Measurements from ENCODE around the gene MOSPD2.

The MOSPD2 gene

GRCh38 chrX:14903891-14904290, 30.7 kb downstream of the MOSPD2 start:
- Histone ChIP-seq H3K27ac (ENCODE audit: low read depth, low read length) (no peak overlapping the region), H3K9me3 (ENCODE audit: control insufficient read depth, insufficient read depth, low read length) (peaks cover 11% of the 10 kb centered on the region; the same call in 1 of the 2 replicates), H3K4me1 (ENCODE audit: control insufficient read depth, insufficient read depth, low read length) (peaks cover 9% of the 10 kb centered on the region; the same call in 1 of the 2 replicates), H3K27me3 (ENCODE audit: control insufficient read depth, insufficient read depth, low read length) (no peaks in the 10 kb centered on the region; the same call in 1 of the 2 replicates), H3K9ac (ENCODE audit: low read depth, low read length) (no peak overlapping the region), H3K36me3 (ENCODE audit: control insufficient read depth, insufficient read depth, low read length) (no peaks in the 10 kb centered on the region; the same call in 1 of the 2 replicates), H3K4me3 (ENCODE audit: low read depth, low read length) (no peak overlapping the region)

- Histone ChIP-seq H3K9me3 (ENCODE audit: control insufficient read depth, insufficient read depth, low read length) (no peaks in the 10 kb centered on the region), H3K4me3 (ENCODE audit: low read depth, low read length) (no peak overlapping the region), H3K4me1 (ENCODE audit: control insufficient read depth, insufficient read depth, low read length) (no peaks in the 10 kb centered on the region), H3K27ac (ENCODE audit: low read depth, low read length) (no peak overlapping the region), H3K9ac (ENCODE audit: low read depth, low read length) (no peak overlapping the region), H3K36me3 (ENCODE audit: control insufficient read depth, insufficient read depth, low read length) (peaks cover 57% of the 10 kb centered on the region), H3K27me3 (ENCODE audit: control insufficient read depth, insufficient read depth, low read length) (no peaks in the 10 kb centered on the region; the same call in 1 of the 2 replicates)
Measured at GRCh38 chrX:14913241-14913640, 40.0 kb downstream of the MOSPD2 start.

- Histone ChIP-seq H3K4me3 (ENCODE audit: low read depth, low read length) (no peak overlapping the region), H3K27me3 (ENCODE audit: control insufficient read depth, insufficient read depth, low read length) (no peaks in the 10 kb centered on the region; the same call in 1 of the 2 replicates), H3K27ac (ENCODE audit: low read depth, low read length) (no peak overlapping the region), H3K9me3 (ENCODE audit: control insufficient read depth, insufficient read depth, low read length) (no peaks in the 10 kb centered on the region), H3K36me3 (ENCODE audit: control insufficient read depth, insufficient read depth, low read length) (peaks cover 70% of the 10 kb centered on the region), H3K9ac (ENCODE audit: low read depth, low read length) (no peak overlapping the region), H3K4me1 (ENCODE audit: control insufficient read depth, insufficient read depth, low read length) (no peaks in the 10 kb centered on the region)
Measured at GRCh38 chrX:14915596-14915995, 42.4 kb downstream of the MOSPD2 start.

DNA sequence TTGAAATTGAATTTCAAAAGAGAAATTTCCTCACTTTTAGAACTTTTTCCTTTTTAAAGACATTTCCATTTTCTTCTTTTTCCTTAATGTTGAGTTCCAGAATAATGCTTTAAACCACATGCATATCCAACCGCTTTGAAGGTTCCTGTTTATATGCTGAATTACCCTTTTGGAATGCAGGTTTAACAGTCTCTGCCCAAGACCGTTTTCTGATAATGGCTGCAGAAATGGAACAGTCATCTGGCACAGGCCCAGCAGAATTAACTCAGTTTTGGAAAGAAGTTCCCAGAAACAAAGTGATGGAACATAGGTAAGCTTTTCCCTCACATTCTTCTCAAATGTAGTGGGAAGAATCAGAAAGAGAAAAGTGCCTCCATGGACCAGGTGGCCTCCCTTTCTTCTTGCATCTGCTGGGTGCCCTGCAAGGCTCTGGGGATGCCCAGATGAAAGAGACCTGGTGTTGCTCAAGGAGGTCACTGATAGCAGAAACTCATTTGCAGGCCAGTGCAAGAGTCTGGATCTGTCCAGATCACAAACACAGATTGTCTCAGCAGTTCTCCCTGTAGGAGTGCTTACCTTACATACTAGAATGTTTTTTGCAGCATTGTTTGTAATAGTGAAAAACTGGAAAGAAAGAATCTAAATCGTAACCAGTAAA, 42.9 kb downstream of the MOSPD2 start:
- no peak overlapping the region for H3K4me3 ChIP-seq (ENCODE audit: low read depth, low read length)
- H3K27me3 ChIP-seq (ENCODE audit: control insufficient read depth, insufficient read depth, low read length) = no peaks in the 10 kb centered on the region; the same call in 1 of the 2 replicates
- no peaks in the 10 kb centered on the region for H3K9me3 ChIP-seq (ENCODE audit: control insufficient read depth, insufficient read depth, low read length)
- no peaks in the 10 kb centered on the region for H3K4me1 ChIP-seq (ENCODE audit: control insufficient read depth, insufficient read depth, low read length)
- peaks cover 68% of the 10 kb centered on the region for H3K36me3 ChIP-seq (ENCODE audit: control insufficient read depth, insufficient read depth, low read length)
- H3K27ac ChIP-seq (ENCODE audit: low read depth, low read length) = no peak overlapping the region
- no peak overlapping the region for H3K9ac ChIP-seq (ENCODE audit: low read depth, low read length)

- no peak overlapping the region for H3K27ac ChIP-seq (ENCODE audit: low read depth, low read length)
- H3K36me3 ChIP-seq (ENCODE audit: control insufficient read depth, insufficient read depth, low read length) = peaks cover 40% of the 10 kb centered on the region
- no peak overlapping the region for H3K4me3 ChIP-seq (ENCODE audit: low read depth, low read length)
Measured at GRCh38 chrX:14919407-14919806, 46.2 kb downstream of the MOSPD2 start.

GRCh38 chrX:14920196-14920595, 47.0 kb downstream of the MOSPD2 start:
- Histone ChIP-seq H3K27ac (ENCODE audit: low read depth, low read length) (no peak overlapping the region), H3K4me1 (ENCODE audit: control insufficient read depth, insufficient read depth, low read length) (no peaks in the 10 kb centered on the region), H3K36me3 (ENCODE audit: control insufficient read depth, insufficient read depth, low read length) (peaks cover 34% of the 10 kb centered on the region), H3K9ac (ENCODE audit: low read depth, low read length) (no peak overlapping the region), H3K9me3 (ENCODE audit: control insufficient read depth, insufficient read depth, low read length) (no peaks in the 10 kb centered on the region), H3K27me3 (ENCODE audit: control insufficient read depth, insufficient read depth, low read length) (no peaks in the 10 kb centered on the region; the same call in 1 of the 2 replicates), H3K4me3 (ENCODE audit: low read depth, low read length) (no peak overlapping the region)

More at GRCh38 chrX:14919407-14919806, 46.2 kb downstream of the MOSPD2 start:
- Histone ChIP-seq H3K9me3 (ENCODE audit: control insufficient read depth, insufficient read depth, low read length) (no peaks in the 10 kb centered on the region), H3K4me1 (ENCODE audit: control insufficient read depth, insufficient read depth, low read length) (no peaks in the 10 kb centered on the region), H3K27me3 (ENCODE audit: control insufficient read depth, insufficient read depth, low read length) (no peaks in the 10 kb centered on the region; the same call in 1 of the 2 replicates), H3K9ac (ENCODE audit: low read depth, low read length) (no peak overlapping the region)

- Histone ChIP-seq H3K9ac (ENCODE audit: low read depth, low read length) (no peak overlapping the region), H3K9me3 (ENCODE audit: control insufficient read depth, insufficient read depth, low read length) (no peaks in the 10 kb centered on the region), H3K27me3 (ENCODE audit: control insufficient read depth, insufficient read depth, low read length) (no peaks in the 10 kb centered on the region), H3K4me1 (ENCODE audit: control insufficient read depth, insufficient read depth, low read length) (no peaks in the 10 kb centered on the region), H3K4me3 (ENCODE audit: low read depth, low read length) (no peak overlapping the region), H3K36me3 (ENCODE audit: control insufficient read depth, insufficient read depth, low read length) (peaks cover 15% of the 10 kb centered on the region; the same call in 1 of the 2 replicates), H3K27ac (ENCODE audit: low read depth, low read length) (no peak overlapping the region)
Measured at GRCh38 chrX:14922437-14922836, 49.2 kb downstream of the MOSPD2 start.

GRCh38 chrX:14923761-14924160, 50.5 kb downstream of the MOSPD2 start:
- Histone ChIP-seq H3K27ac (ENCODE audit: low read depth, low read length) (no peak overlapping the region), H3K36me3 (ENCODE audit: control insufficient read depth, insufficient read depth, low read length) (peaks cover 8% of the 10 kb centered on the region; the same call in 1 of the 2 replicates), H3K4me1 (ENCODE audit: control insufficient read depth, insufficient read depth, low read length) (no peaks in the 10 kb centered on the region), H3K4me3 (ENCODE audit: low read depth, low read length) (no peak overlapping the region), H3K27me3 (ENCODE audit: control insufficient read depth, insufficient read depth, low read length) (no peaks in the 10 kb centered on the region), H3K9me3 (ENCODE audit: control insufficient read depth, insufficient read depth, low read length) (no peaks in the 10 kb centered on the region), H3K9ac (ENCODE audit: low read depth, low read length) (no peak overlapping the region)

GRCh38 chrX:14926471-14926870, 53.2 kb downstream of the MOSPD2 start:
- no peaks in the 10 kb centered on the region for H3K9me3 ChIP-seq (ENCODE audit: control insufficient read depth, insufficient read depth, low read length)

DNA sequence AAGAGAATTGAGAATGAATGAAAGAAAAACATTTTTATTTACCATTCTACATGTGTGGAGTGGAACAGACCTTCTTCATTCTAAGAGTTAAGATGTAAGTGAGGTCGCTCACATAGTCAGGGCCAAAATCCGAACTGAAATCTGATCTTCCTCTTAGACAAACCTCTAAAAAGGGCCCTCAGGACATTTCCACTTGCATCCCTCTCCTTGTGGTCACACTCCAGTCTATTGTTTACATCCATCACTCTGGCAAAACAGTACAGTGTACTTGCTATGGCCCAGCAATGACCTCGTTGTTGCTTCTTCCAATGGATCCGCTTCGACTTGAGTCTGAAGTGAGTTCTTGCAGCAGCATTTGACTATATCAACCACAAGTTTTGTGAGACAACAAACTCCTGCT, 54.2 kb downstream of the MOSPD2 start:
- no peak overlapping the region for H3K9ac ChIP-seq (ENCODE audit: low read depth, low read length)
- H3K4me3 ChIP-seq (ENCODE audit: low read depth, low read length) = no peak overlapping the region
- peaks cover 2% of the 10 kb centered on the region; the same call in 1 of the 2 replicates for H3K27me3 ChIP-seq (ENCODE audit: control insufficient read depth, insufficient read depth, low read length)
- no peaks in the 10 kb centered on the region for H3K9me3 ChIP-seq (ENCODE audit: control insufficient read depth, insufficient read depth, low read length)
- peaks cover 6% of the 10 kb centered on the region for H3K4me1 ChIP-seq (ENCODE audit: control insufficient read depth, insufficient read depth, low read length)
- H3K27ac ChIP-seq (ENCODE audit: low read depth, low read length) = no peak overlapping the region
- no peaks in the 10 kb centered on the region for H3K36me3 ChIP-seq (ENCODE audit: control insufficient read depth, insufficient read depth, low read length)

More at GRCh38 chrX:14926471-14926870, 53.2 kb downstream of the MOSPD2 start:
- no peaks in the 10 kb centered on the region for H3K4me1 ChIP-seq (ENCODE audit: control insufficient read depth, insufficient read depth, low read length)
- no peak overlapping the region for H3K27ac ChIP-seq (ENCODE audit: low read depth, low read length)
- no peaks in the 10 kb centered on the region for H3K36me3 ChIP-seq (ENCODE audit: control insufficient read depth, insufficient read depth, low read length)
- 0 out of 2 replicates have a peak, but pooled peaks cover 2% of the 10 kb centered on the region for H3K27me3 ChIP-seq (ENCODE audit: control insufficient read depth, insufficient read depth, low read length)
- H3K9ac ChIP-seq (ENCODE audit: low read depth, low read length) = no peak overlapping the region
- H3K4me3 ChIP-seq (ENCODE audit: low read depth, low read length) = no peak overlapping the region

DNA sequence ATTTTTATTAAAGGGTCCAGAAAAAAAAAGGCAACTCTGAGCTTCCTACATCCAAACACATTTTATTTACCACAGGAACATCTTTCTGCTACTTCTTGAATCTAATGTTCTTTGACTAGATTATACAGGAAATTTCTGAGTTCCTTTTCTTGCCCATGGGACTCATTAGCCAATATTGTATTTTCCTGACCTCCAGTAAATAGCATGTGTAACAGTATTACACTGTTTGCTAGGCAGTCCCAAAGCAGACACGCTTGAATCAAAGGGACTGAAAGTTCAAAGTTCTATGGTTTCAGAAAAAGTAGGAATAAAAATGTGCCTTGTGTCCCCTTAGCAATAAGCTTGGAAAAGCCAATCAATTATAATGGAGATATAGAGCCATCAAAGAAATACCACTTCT, 57.4 kb downstream of the MOSPD2 start:
- Histone ChIP-seq H3K4me1 (ENCODE audit: control insufficient read depth, insufficient read depth, low read length) (peaks cover 7% of the 10 kb centered on the region), H3K27me3 (ENCODE audit: control insufficient read depth, insufficient read depth, low read length) (peaks cover 2% of the 10 kb centered on the region; the same call in 1 of the 2 replicates), H3K4me3 (ENCODE audit: low read depth, low read length) (no peak overlapping the region), H3K9me3 (ENCODE audit: control insufficient read depth, insufficient read depth, low read length) (no peaks in the 10 kb centered on the region), H3K27ac (ENCODE audit: low read depth, low read length) (no peak overlapping the region), H3K9ac (ENCODE audit: low read depth, low read length) (no peak overlapping the region), H3K36me3 (ENCODE audit: control insufficient read depth, insufficient read depth, low read length) (no peaks in the 10 kb centered on the region)
